HTERT RPE-1 (cell line): ENCODE results near the gene DDX10.
"Not testable (repeated sequence)": the region's sequence is repeated elsewhere in the genome, so short reads cannot be mapped to it uniquely, and the experiment has no call there.

Source experiments
- in situ Hi-C: fragments of 300-500 bp; cut with MboI; formaldehyde crosslinking; loops from 4 replicates; pipeline ENCODE4 v1.14.3; 2020; ENCODE audit warnings: low sequenced_read_pairs

The DDX10 gene

GRCh38 chr11:108813086-108813485 lies 148.2 kb downstream of the DDX10 start:
- in situ Hi-C loops: no loop called here

DNA sequence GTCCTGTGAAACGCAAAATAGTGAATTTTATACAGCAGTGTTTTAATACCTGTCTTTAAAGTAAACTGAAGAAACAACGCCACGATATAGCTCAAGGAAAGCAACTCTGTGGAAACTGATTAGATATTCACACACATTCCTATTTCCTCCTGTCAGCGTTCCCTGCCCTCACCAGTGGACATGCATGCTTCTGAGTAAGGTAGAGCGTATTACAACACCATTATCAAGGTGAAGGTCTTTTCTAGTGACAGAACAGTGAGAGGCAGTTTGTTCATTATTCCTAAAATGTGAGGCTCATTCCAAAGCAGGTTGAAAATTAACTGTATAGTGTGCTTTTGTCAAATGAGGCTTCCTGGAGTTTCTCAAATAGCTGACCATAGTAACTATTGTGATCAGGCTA lies 153.1 kb downstream of the DDX10 start:
- in situ Hi-C loops: no loop called here

GRCh38 chr11:108818971-108819370 lies 154.1 kb downstream of the DDX10 start:
- in situ Hi-C loops: no loop called here

DNA sequence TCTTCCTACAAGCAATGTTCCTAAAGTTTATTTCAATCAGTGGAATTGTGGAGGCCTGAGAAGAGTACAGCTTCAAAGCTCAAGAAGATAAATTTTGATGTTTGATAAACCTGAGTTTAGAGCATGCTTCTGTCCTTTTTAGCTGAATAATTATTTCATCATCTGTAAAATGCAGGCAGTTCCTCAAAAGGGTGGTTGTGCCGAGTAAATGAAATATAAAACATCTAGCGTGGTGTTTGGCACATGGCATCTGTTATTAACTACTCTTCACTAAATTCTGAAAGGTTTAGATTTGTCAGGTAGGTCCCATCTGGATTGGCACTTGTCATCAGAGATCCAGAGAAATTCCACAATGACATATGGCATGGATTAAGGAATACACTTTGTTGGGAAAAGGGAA lies 155.1 kb downstream of the DDX10 start:
- in situ Hi-C loops: no loop called here

- in situ Hi-C loops: not testable (repeated sequence)
Measured at GRCh38 chr11:108823960-108824359, 159.1 kb downstream of the DDX10 start.

- in situ Hi-C loops: no loop called here
Measured at GRCh38 chr11:108824545-108824944, 159.7 kb downstream of the DDX10 start.

DNA sequence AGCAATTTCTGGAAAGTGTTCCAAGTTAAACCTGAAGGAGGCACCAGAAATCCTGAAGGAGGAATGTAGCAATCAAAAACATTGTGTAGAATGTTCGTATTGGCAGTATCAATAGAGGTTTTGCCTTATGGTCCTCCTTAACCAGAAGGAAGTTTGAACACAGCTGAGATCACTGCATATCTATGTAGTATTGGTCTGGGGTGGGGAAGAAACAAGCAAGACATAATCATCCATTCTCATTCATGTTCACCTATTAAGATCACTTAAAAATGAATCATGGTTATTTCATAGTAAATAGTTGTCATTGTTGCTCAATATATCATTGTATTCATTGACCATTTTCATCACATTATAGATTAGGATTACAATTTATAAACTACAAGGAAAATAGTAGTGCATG lies 160.5 kb downstream of the DDX10 start:
- in situ Hi-C loops: no loop called here

DNA sequence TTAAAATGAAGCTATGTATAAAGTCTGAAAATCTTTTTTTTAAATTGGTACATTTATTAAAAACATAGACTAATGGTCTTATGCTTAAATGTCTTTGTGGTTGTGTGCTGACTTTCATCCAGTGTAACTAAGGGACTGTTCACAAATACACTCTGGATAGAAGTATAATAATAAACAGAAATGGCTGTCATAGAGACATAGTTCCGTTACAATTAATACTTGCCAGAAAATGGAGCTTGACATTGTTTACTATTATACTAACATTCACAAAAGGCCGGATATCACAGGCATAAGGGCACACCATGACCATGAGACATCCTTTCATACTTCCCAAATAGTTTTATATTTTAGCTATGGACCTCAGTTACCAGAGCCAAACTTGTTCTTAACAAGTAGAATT lies 161.3 kb downstream of the DDX10 start:
- in situ Hi-C loops: no loop called here

DNA sequence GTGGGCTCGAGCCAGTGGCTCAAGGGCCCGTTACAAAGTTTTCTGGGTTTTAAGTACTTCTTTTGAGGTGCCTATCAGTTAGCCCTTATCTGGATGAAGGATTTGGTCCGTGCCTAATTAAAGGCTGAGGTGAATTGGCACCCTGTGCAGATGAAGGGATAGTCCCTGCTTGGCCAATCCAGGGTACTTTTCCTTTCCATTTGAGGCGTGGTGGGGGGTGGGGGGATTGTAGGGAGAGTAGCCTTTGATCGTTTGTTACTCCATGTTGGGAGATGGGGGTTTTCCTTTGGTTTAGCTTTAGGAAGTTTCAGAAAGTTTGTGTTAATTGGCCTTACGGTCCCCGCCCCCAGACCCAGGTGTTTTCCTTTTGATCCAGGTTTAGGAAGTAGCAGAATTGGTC lies 170.8 kb downstream of the DDX10 start:
- in situ Hi-C loops: no loop called here

DNA sequence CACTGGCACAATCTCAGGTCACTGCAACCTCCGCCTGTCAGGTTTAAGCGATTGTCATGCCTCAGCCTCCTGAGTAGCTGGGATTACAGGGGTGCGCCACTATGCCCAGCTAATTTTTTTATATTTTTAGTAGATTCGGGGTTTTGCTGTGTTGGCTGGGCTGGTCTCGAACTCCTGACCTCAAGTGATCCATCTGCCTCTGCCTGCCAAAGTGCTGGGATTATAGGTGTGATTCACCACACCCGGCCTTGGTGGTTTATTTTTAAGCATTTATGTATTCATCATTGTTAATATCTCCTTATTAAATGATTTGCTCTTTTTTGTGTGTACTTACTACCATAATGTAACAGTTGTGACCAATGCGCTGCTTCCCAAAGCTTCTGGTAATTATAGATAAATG lies 171.7 kb downstream of the DDX10 start:
- in situ Hi-C loops: no loop called here

DNA sequence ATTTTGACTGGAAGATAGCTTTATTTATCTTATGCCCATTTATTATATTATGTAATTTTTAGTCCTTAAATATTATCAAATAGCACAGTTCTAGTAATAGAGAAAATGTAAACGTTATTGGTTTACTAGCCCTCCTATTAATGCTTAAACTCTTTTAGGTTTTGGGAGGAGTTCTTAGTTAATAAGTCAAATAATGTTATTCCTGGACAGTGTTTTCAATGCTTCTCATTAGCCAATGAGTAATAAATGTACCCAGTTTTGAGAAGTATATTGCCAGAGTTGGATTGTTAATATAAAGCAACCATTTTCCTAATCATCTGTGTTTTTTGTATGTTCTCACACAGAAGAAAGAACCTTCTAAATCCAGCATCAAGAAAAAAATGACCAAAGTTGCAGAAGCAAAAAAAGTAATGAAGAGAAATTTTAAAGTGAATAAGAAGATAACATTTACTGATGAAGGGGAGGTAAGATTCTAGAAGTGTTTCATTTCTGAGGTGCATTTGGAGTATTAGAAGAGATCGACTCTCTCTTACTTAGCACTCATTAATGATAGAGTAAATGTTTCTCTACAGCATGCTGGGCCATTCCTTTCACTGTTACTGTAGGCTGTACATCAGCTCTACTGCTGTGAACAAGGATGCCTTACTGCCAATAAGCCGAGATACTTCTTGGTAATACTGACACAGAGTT lies 173.4 kb downstream of the DDX10 start:
- in situ Hi-C loops: no loop called here

GRCh38 chr11:108838792-108839105 lies 173.9 kb downstream of the DDX10 start:
- in situ Hi-C loops: no loop called here

DNA sequence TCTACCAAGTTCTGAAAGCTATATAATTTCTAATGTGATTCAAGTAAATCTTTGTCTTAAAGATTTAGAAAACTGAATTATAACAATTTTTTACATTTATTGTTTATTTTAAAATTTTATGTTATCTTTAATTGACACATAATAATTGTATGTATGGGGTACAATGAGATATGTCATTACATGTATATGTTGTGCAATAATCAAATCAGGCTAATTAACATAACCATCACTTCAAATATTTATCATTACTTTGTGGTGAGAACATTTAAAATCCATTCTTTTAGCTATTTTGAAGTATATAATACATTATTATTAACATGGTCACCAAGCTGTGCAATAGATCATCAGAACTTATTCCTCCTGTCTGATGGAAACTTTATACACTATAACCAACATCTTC lies 181.1 kb downstream of the DDX10 start:
- in situ Hi-C loops: no loop called here

GRCh38 chr11:108847298-108847990 lies 182.6 kb downstream of the DDX10 start:
- in situ Hi-C loops: no loop called here

DNA sequence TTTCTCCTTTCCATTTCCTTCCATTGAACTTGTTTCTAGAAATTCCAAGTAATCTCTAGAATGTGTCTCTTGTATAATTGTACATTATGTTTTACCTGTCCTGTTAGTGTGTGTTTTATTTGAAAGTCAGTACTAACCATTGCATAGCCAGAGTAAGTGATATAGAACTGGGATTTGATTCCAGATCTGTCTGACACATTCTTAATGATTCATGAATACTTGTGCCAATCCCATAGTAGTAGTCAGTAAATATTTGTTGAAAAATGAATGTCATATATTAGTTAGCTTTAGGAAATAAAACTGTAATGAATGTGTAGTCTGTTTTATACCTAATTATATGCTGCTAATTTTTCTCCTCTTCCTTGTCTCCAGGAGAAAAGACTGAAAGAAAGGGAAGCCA lies 186.9 kb downstream of the DDX10 start:
- in situ Hi-C loops: no loop called here

DNA sequence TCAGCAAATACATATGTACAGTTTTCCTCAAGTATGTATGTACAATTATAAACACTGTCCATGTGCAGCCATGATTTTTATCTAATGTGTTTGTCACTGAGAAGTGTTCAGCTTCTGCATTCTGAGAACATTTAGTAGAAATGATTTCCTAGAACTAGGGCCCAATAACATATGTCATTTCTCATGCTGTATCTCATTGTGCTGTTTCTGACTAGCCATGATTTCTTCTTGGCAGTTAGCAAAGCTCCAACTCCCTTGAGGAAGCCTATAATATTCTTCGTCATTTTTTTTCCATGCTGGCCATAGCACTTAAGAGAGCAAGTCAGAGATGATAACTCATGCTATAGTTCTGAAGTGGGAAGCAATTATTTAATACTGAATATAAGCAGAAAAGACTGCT lies 187.8 kb downstream of the DDX10 start:
- in situ Hi-C loops: no loop called here

GRCh38 chr11:108853151-108853550 lies 188.3 kb downstream of the DDX10 start:
- in situ Hi-C loops: no loop called here

DNA sequence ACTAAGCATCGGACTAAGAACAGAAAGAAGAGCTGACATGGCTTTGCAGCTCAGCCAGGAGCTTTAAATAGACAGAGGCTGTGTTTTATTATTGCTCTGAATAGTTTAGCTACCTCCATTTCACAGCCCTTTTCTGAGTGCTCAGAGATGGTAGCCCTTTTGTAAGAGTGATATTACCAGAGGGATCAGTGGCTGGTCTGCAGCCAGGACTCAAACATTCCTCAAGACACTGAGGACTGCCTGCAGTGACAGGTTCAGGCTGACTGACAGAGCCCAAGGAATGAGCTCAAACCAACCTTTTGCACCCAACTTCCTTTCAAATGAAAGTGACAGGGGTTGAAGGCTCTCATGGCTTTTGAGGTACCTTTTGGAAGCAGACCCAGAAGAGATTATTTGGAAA lies 189.0 kb downstream of the DDX10 start:
- in situ Hi-C loops: no loop called here

- in situ Hi-C loops: no loop called here
Measured at GRCh38 chr11:108854346-108854745, 189.5 kb downstream of the DDX10 start.

DNA sequence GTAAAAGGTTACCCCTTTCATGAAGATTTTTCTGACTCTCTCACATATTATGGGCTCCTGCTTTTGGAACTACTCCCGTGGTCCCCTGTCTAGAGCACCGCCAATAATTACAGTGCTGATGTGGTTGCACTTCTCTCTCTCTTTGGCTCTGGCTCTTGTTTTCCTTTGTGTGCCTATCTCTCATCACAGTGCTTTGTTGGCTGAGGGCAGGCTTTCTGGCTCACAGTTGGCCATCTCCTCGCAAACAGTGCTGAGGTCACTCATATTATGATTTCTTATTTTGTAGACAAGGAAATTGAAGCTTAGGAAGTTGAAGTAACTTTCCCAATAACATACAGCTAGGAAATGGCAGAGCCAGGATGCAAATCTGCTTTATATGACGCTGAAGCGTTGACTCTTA lies 192.5 kb downstream of the DDX10 start:
- in situ Hi-C loops: no loop called here

- in situ Hi-C loops: no loop called here
Measured at GRCh38 chr11:108858622-108859021, 193.8 kb downstream of the DDX10 start.

DNA sequence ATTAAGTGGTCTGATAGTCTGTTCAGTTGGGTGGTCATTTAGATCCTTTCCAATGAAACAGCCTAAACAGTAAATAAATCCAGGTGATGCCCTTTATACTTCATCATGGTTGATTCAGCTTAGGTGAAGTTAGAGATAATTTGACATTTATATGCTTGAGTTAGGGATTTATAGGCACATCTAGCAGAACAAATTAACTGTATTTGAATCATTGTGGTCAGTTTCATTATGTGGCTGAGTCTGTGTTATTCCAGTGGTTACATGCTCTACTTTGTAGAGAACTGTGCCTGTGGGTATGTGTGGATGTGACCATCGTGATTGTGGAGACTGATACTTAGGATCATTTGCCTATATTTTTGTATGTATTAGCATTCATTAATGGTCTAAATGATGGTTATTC lies 194.6 kb downstream of the DDX10 start:
- in situ Hi-C loops: no loop called here

GRCh38 chr11:108863528-108863927 lies 198.7 kb downstream of the DDX10 start:
- in situ Hi-C loops: no loop called here
